GM18498 (cell line): Measurements from ENCODE around the gene IDH3B.
"Not testable (repeated sequence)": the region's sequence is repeated elsewhere in the genome, so short reads cannot be mapped to it uniquely, and the experiment has no call there.

ENCODE experiments used
- ATAC-seq: cut with Tn5 transposase; IDR thresholded peaks from one replicate; pipeline ENCODE4 v1.9.1; 2021; ENCODE audit warnings: mild to moderate bottlenecking, moderate library complexity; ENCODE audit not compliant: unreplicated experiment

IDH3B gene

DNA sequence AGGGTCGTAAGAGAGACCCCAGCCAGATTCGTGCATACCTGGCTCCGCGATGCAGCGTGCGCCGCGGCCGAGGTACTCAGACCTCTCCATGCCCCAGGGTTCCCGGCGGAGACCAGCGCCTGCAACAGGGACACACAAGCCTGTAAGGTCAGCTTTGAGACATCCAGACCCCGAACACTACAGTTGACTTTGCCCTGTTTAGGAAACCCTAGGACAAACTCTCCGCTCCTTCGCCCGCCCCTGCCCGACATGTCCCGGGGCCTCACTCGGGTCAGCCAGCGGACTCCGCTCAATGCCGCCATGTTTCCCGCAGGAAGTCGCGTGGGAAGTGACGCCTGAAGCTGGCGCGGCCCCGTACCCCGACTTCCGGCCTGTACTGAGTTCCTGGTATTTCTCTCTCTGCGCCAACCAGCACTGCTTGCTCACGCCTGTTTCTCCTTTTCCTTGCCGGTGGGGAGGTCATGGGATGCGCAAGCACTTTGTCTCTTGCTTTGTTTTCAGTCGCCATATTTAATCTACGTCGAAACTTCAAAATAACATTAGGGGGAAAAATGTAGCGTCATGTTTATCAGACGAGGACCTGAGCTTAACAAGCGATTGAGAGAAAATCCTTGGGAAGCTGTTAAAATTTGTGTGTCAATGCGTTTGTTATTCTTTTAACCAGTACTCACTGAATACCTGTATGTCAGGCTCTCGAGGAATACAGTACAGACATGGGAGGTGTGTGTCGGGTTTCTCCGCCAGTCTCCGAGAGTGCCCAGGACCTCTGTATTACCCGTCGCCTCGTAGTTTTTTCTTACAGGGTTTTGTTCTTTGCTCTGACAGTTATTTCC lies at the start of gene IDH3B:
TSS of gene IDH3B (minus strand) at position 330 of the 833 bp plus-strand sequence. CDS start at position 302, 28 bp downstream.
- ATAC-seq, result peak; percentile 87

DNA sequence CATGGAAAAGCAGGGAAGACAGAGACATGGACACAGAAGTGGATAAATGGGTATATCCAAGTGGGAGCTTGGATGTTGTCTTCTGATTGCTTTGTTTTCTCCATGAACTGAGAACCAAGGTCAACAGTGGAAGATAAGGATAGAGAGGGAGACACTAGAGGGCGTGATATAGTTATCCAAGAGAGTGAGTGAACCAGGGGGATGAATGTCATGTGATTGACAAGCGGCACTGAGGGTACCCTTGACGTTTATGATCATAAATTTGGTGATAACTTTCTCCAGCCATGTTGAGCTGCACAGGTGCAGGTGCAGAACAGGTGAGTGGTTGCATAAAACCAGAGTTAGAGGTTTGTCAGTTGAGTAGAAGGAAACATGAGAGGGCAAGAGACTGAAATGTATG lies 49.3 kb upstream of the IDH3B start:
- ATAC-seq, result no peak

DNA sequence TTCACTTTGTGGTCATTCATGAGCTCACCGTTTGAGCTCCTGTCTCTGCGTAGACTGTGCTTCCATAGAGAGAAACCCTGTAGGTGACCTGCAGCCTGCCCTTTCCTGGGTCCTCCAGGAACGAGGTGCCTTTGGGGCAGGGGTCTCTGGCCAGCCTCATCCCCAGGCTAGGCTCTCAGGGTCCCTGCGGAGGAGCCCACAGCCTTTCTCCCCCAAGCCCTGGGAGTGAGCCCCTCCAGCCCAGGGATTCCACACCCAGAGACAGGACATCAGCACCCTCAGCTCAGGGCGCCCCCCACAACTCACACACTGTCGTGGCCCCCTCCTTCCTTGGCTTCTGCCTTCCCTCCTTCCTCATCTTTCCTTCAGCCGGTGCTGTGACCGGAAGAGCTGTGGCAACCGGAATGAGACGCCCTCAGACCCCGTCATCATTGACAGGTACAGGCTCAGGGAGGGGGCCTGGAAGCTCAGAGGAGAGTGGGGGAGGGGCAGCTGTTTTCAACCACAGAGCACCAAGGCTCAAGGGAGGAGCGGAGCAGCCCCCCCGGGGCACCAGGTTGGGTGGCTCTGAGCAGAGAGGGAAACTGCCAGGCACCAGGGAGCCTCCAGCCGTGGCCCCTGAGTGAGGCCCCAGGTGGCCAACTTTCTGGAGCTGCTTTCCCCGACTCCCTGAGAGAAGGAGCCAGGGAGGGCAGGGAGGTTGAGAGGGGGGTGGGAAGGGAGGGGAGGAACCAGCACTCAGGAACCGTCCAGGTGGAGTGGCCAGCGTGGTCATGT lies 45.4 kb upstream of the IDH3B start:
- ATAC-seq, result no peak

DNA sequence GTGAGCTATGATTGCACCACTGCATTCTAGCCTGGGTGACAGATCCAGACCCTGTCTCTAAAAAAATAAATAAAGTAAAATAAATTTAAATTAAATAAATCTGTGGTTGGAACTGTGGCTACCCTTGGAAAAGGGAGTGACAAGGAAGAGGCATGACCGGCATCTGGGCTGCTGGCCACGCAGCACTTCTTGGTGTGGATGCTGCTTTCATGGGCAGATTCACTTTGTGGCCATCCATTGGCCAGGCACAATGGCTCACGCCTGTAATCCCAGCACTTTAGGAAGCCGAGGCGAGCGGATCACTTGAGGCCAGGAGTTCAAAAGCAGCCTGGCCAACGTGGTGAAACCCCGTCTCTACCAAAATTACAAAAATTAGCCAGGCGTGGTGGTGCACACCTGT lies 44.6 kb upstream of the IDH3B start:
- no peak for ATAC-seq

DNA sequence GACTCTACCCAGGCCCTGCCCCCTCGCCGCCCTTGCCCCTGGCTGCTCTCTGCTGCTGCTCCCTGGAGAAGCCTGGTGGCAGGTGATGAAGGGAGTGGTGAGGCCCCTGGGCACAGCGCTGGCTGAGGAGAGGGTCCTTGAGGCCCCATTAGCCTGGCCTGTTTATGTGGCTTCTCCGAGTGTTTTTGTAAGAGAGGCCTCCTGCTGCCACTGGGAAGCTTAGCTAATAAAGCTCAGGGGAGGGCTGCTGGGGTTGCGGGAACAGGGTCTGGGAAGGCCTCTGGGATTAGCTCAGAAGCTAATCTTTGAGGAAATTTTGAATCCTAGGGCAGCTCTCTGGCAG lies 44.0 kb upstream of the IDH3B start:
- no peak for ATAC-seq

DNA sequence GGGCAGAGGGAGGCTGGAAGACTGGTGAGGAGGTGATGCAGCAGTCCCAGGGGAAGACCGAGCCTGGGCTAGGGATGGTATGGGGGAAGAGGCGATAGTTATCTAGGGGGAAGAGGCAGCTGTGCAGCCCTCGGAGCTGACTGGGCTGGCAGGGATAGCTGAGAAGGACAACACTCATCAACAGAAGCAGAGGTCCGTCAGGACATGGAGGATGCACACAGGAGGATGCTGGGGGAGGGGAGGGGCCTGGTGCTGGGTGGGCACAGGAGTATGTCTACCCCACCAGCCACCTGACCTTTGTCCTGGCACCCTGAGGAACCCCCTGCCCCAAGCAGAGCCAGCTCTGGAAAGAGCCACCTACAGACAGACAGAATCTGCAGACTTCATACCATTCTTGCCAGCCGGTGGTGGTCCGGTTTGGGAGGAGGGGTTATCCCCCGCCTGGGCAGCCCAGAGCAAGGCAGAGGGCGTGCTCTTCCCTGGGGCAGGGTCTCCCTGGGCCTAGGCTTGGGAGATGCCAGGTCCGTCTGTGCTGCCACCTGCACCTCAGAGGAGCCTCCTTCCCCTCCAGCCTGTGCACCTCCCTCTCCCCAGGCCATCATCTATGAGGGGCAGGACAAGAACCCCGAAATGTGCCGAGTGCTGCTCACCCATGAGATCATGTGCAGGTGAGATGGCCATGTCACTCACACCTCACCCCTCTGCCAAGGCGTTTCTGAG lies 43.5 kb upstream of the IDH3B start:
- ATAC-seq, result no peak

DNA sequence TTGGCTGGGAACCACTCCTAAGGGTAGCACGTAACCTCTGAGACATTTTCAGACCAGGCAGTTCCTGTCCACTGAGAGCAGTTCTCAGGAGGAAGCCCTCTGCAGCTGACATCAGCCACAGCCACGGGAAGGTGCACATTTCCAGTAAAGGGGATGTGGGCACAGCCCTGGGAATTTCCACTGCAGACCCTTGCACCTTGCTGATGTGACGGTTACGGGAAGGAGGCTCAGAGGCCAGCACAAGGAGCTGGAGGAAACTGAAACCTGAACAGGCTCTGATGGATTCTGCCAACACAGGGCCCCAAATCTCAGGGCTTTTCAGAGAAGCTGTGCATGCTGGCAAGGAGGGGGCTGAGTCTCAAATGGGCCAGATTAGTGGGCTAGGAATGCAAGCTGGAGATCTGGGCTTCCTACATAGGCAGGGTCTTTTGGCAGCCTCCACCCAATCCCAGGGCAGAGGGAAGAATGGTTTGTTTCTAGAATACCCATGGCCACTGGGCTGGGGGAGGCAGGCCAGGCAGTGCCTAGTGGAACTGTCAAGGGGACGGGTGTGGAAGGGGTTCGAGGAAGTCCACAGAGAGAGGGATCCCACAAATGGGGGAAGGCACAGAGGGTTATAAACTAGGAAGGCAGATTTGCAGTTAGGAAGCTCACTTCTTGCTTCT lies 42.8 kb upstream of the IDH3B start:
- no peak for ATAC-seq

DNA sequence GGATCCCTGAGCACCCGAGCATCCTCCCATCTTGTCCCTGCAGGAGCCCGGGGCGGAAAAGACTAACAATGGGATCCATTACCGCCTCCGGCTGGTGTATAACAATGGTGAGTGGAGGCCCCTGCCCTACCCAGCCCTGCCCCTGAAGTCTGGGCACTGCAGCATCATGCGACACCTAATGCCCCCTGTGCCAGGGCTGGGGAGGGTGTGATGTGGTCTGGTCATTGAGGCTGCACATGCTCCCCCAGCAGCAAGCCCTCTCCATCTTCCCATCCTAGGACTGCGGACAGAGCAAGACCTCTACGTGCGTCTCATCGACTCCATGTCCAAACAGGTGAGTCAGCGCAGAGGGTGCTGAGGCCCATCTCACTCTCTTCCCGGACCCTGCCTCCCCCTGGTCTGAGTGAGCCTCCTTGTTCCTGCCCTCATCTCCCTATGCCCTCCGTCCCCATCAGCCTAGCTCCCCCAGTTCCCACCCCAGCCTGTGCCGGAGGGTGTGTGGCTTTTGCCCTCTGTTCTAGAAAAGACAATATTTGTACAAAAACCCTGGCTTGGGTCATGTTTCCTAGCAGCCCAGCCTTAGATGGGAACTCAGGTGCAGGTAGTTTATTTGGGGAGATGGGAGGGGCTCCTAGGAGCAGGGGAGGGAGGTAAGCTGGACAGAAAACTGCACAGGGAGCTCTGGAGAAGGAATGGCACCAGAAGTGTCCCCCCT lies 42.1 kb upstream of the IDH3B start:
- no peak for ATAC-seq

DNA sequence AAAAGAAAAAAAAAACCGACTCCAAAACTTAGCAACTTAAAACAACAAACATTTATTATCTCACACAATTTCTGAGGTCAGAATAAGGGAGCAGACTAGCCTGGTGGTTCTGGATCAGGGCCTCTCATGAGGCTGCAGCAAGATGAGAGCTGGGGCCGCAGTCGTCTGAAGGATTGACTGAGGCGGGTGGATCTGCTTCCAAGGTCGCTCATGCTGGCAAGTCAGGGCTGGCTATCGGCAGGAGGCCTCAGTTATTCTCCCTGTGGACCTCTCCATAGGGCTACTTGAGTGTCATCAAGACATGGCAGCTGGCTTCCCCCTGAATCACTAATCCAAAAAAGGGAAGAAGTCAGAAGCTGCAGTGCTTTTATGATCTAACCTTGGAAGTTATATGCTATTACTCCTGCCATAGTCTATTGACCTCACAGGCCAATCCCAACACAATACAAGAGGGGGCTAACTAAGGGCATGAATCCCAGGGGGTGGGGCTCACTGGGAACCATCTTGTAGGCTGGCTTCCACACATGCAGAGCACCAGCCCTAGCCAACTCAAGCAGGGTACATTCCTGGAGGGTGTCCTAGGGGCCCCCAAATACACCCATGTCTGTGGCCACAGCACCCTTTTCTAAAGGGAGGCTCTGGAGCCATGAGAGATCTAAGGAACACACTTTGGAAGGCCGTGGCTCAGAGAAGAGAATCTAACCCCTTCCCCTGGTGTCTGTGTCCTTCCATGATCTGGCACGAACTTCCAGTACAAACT lies 39.9 kb upstream of the IDH3B start:
- no peak for ATAC-seq

DNA sequence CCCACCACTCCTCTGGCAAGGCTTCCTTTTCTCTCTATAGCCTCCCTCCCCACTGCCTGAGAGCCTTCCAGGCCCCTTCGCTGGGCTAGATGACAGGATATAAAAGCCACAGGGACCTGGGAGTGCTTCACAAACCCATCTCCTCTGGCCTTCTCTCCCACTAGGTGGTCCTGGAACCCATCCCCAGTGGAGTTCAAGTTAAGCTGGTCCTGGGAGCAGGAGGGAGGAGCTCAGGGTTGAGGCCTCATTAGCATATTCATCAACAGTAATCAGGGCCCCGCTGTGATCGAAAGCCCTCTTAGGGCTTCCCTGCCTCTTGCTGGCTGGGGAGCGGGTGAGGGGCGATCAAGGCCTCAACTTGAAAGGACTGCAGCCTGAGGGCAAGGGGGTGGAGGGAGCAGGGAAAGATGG lies 37.7 kb upstream of the IDH3B start:
- ATAC-seq, result no peak

DNA sequence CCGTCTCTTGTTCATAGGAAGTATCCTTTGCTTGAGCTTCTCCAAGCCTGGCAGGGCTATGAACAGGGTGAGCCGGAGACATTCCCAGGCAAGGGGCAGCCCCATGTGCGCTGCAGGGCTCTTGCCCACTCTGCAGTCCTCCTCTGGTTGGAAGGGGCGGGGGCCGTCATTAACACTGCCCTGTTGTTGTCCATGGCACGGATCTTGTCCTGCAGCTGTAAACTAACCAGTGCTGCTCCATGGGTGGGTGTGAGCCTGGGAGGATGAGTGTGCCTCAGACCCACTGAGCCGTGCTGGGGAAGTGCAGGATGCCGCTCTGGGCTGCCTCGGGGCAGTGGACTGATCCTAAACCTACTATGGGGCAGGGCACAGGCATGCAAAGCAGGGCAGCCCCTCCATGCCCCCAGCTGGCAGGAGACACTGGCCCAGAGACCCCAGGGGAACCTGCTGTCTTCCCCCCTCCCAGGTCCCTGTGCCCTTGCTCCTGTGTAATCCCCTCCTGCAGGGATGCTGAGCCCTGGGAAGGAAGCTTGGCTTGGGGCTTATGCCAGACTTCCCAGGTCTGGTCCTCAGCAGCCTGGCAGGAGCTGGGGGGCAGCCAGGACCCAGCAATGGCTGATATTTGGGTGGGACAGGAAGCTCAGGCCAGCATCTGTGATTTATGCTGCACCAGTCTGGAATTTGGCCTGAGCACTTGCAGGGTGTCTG lies 37.1 kb upstream of the IDH3B start:
- no peak for ATAC-seq

DNA sequence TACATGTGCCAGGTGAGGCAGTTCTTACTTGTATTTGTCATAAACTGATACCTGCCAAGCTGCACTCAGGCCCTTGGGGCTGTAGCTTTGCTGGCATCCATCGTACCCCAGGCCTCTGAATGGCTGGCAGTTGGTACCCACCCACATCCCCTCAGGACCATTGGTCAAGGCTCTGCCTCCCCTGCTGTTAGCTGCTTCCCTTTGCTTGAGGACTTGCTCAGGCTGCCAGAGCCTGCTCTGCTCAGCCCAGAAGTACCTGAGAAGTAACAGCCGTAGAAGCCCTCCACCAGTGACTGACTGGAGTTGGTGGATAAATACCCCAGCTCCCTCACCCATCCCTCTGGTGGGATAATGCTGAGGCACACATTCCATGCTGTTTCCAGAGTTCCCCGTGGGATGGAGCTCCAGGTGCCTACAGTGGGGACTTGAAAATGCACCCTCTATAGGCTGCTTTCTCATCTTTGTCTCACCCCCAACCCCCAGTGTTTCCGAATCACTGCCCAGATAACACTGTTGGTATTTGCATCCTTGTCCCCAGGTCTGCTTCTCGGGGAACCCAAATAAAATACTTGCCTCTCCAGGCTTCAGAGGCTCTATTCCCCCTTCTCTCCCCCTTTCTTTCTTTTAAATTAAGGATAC lies 35.9 kb upstream of the IDH3B start:
- ATAC-seq, result no peak

DNA sequence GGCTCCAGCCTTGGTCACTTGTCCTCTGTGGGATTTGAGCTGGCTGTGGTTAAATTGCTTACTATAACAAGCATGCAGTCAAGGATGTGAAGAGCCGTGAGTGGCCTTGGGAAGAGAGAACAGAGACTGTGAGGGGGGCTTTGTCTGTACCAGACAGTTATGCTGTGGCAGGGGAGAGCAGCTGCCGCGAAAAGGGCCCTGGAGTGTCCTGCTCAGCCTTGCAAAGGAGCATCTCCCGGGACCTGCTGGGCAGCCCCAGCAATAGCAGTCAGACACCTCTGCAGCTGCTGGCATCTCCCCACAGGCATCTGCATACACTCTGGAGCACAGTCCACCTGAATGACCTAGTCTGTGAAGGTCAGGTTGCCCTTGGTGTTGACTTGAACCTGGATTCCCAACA lies 34.9 kb upstream of the IDH3B start:
- no peak for ATAC-seq

DNA sequence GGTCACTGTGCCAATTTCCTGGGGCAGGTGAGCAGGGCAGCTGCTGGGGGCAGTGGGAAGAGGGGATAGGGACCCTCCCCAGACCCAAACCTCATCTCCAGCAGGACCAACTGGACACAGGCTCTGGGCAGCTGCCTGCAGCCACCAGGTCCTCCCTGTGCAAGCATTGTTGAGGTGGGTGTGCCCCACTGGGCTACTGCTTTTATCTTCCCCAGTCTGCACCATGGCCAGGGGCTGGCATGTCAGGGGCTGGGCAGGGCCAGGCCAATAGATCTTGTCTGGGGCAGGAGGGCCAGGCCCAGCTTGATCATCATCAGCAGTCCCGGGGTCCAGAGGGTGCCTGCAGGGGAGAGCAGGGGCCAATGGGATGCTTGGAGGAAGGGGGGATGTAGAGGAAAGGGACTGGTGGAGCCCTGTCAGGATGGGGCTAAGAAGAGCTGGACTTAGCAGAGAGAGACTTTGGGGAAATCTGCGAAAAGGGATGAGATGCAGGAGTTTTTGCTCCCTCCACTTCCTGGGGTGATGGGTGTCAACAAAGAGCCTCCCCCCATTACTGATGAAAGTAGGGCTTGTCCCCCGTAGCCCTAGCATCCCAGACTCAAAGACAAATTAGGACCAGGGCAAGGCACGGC lies 34.3 kb upstream of the IDH3B start:
- no peak for ATAC-seq

DNA sequence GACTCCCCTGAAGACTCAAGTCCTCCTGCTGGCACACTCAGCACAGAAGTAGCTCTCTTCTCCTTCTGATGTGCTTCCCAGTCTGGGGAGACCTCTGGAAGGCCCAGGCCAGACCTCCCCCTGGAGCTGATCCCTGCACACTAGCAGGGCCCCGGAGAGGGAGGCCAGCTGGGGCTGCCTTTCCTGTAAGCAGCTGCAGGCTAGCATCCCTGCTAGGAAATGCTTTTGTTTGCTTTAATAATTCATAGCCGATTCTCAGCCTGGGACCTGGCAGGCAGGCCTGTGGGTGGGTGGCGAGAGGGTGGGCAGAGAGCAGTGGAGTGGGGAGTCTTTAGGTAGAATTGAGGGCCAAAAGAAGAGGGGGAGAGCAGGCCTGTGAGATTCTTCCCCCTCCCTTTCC lies 33.8 kb upstream of the IDH3B start:
- ATAC-seq, result no peak

DNA sequence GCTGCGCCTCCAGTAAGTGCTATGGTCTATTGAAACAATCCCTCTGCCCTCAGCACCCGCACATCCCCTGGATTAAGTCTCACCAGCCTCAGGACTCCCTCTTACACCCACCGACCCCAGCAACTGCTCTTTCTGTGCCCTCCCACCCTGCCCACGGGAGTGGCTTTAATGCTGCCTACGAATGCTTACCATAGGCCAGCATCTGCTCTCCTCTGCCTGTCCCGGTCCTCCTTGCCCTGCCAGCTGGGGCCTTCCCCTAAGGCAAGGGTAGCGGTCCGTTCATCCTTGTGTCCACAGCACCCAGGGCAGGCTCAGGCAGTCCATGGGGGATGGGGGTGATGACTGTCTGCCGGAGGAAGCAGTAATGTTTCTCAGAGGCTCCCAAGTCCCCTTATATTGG lies 32.6 kb upstream of the IDH3B start:
- no peak for ATAC-seq

DNA sequence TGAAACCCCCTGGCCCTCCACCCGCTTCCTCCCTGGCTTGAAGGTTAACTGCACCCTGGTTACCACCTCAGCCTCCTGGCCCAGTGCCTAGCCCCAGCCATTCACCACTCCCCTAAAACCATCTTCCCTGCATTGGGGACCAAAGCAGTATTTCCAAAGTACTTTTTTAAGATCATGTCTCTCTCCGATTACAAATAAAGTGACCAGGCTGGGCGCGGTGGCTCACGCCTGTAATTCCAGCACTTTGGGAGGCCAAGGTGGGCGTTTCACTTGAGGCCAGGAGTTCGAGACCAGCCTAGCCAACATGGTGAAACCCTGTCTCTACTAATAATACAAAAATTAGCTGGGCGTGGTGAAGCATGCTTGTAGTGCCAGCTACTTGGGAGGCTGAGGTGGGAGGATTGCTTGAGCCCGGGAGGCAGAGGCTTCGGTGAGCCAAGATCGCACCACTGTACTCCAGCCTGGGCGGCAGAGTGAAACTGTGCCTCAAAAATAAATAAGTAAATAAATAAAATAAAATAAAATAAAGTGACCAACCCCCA lies 32.0 kb upstream of the IDH3B start:
- ATAC-seq, result not testable (repeated sequence)
